ENCODE data around the gene ISCA1. TPM values are rescaled to one million over a fixed set of nuclear protein-coding genes. Genes with fewer than 3 reads are reported as not detected.

The ISCA1 gene
- total and polyA plus RNA-seq, 4 experiments from 2014 or later, result 34.6 to 83.6 (median 44.7) TPM

DNA sequence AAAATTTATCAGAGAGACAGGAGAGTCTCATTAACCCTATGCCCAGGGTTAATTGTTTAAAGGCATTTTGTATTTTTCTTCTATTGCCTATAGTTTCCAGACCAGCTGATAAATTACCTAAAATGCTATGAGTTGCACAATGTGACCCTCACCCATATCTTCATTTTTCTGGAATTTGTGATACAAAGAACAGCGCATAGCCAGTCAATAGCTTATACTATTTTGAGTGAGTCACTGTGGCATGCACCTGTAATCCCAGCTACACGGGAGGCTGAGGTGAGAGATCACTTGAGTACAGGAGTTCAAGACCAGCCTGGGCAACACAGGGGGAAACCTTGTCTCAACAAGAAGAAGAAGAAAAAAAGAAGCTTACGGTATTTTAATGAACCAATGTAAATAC lies 25.7 kb downstream of the ISCA1 start:
- Histone ChIP-seq H3K27me3 (ENCODE audit: insufficient read depth, low read length) (no peaks in the 10 kb centered on the region), H3K27ac (ENCODE audit: low read depth, low read length) (no peak overlapping the region), H3K4me1 (ENCODE audit: insufficient read depth, low read length) (no peaks in the 10 kb centered on the region), H3K9me3 (ENCODE audit: control insufficient read depth in 1 of 2, low read length in 2 of 2) (no peaks in the 10 kb centered on the region), H3K4me3 (ENCODE audit: low read length in 2 of 2) (no peak overlapping the region), H3K36me3 (ENCODE audit: insufficient read depth, low read length) (no peaks in the 10 kb centered on the region)
- H3K4me1 Mint-ChIP-seq, result no peaks in the 10 kb centered on the region
- H3K4me3 Mint-ChIP-seq, result no peak overlapping the region
- H3K9me3 Mint-ChIP-seq, result peaks cover 0 to 22% (median 13%) of the 10 kb centered on the region in 8 donors
- no peaks in the 10 kb centered on the region for H3K27me3 Mint-ChIP-seq
- no peak overlapping the region for H3K27ac Mint-ChIP-seq
- ChIA-PET CTCF (ENCODE audit: partially characterized antibody) (no interaction called here), POLR2A (ENCODE audit: partially characterized antibody) (no interaction called here)
- intact Hi-C loops (cut with micrococcal nuclease), result no loop called here
- DNase-seq, result no peak
- H3K36me3 Mint-ChIP-seq, result peaks cover 3 to 17% of the 10 kb centered on the region in 2 donors

DNA sequence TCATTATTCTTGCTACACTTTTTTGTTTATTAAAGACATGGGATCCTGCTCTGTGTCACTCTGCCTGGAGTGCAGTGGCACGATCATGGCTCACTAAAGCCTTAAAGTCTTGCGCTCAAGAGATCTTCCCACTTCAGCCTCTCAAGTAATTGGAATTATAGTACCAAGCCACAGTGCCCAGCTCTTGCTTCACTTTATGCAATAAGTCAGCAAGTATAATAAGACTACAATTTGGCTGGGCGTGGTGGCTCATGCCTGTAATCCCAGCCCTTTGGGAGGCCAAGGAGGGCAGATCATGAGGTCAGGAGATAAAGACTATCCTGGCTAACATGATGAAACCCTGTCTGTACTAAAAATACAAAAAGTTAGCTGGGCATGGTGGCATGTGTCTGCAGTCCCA lies 28.8 kb downstream of the ISCA1 start:
- DNase-seq, result no peak
- POLR2A ChIA-PET (ENCODE audit: partially characterized antibody), result no interaction called here

DNA sequence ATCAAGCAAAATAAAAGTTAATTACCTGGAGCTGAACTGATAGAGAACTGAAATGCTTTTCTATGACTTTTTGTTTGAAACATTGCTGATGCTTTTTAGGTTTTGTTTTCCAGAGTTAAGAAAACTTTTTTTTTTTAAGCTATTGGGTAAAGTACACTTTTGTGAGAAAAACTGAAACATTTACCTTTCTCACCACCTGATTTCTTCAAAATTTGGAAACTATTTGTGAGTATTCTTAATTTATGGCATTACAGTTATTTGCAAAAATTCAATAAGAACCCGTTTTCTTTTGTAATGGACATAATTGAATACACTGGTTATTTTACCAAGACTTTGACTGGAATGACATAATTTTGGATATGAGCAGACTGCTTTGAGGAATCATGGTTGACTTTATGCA lies 29.5 kb downstream of the ISCA1 start:
- Histone ChIP-seq H3K9me3 (ENCODE audit: control insufficient read depth in 1 of 2, low read length in 2 of 2) (no peaks in the 10 kb centered on the region), H3K4me1 (ENCODE audit: insufficient read depth, low read length) (no peaks in the 10 kb centered on the region), H3K27ac (ENCODE audit: low read depth, low read length) (no peak overlapping the region), H3K27me3 (ENCODE audit: insufficient read depth, low read length) (no peaks in the 10 kb centered on the region), H3K36me3 (ENCODE audit: insufficient read depth, low read length) (no peaks in the 10 kb centered on the region), H3K4me3 (ENCODE audit: low read length in 2 of 2) (no peak overlapping the region)
- intact Hi-C loops (cut with micrococcal nuclease), result no loop called here
- Mint-ChIP-seq H3K36me3 (peaks cover 1 to 5% of the 10 kb centered on the region in 2 donors), H3K4me3 (no peak overlapping the region), H3K27ac (no peak overlapping the region), H3K4me1 (no peaks in the 10 kb centered on the region), H3K27me3 (peaks cover 6% of the 10 kb centered on the region in 2 donors), H3K9me3 (peaks cover 0 to 26% (median 14%) of the 10 kb centered on the region in 8 donors)
- DNase-seq, result no peak
- POLR2A ChIA-PET (ENCODE audit: partially characterized antibody), result no interaction called here
- CTCF ChIA-PET (ENCODE audit: partially characterized antibody), result no interaction called here

More for the DNA sequence above, 28.8 kb downstream of the ISCA1 start:
- H3K4me3 ChIP-seq (ENCODE audit: low read length in 2 of 2), result no peak overlapping the region
- H3K4me3 Mint-ChIP-seq, result no peak overlapping the region
- peaks cover 1 to 5% of the 10 kb centered on the region in 2 donors for H3K36me3 Mint-ChIP-seq
- H3K4me1 Mint-ChIP-seq, result no peaks in the 10 kb centered on the region
- CTCF ChIA-PET (ENCODE audit: partially characterized antibody), result no interaction called here
- peaks cover 0 to 26% (median 14%) of the 10 kb centered on the region in 8 donors for H3K9me3 Mint-ChIP-seq
- no peaks in the 10 kb centered on the region for H3K36me3 ChIP-seq (ENCODE audit: insufficient read depth, low read length)
- H3K27me3 Mint-ChIP-seq, result peaks cover 6% of the 10 kb centered on the region in 2 donors
- H3K4me1 ChIP-seq (ENCODE audit: insufficient read depth, low read length), result no peaks in the 10 kb centered on the region
- no peaks in the 10 kb centered on the region for H3K27me3 ChIP-seq (ENCODE audit: insufficient read depth, low read length)
- no peaks in the 10 kb centered on the region for H3K9me3 ChIP-seq (ENCODE audit: control insufficient read depth in 1 of 2, low read length in 2 of 2)
- intact Hi-C loops (cut with micrococcal nuclease), result no loop called here
- no peak overlapping the region for H3K27ac ChIP-seq (ENCODE audit: low read depth, low read length)
- no peak overlapping the region for H3K27ac Mint-ChIP-seq

DNA sequence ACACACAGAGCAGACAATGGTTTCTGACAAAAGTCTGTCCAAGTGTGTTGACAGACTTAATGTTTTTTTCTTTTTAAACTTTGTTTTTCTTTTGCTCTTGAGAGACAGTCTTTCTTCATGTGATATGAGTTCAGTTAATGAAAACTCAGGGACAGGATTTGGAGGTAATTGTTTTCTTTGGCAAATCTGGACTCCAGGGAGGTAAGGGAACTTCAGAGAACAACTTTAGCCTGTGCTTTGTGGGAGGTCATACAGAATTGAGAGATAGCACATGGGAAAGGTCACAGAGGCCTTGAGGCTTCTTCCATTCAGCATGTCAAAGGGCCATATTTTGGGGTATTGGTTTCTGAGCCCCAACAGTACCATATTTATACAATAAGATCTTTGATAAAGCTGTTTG lies 32.2 kb downstream of the ISCA1 start:
- H3K27me3 Mint-ChIP-seq, result peaks cover 6 to 8% of the 10 kb centered on the region in 2 donors
- intact Hi-C loops (cut with micrococcal nuclease), result no loop called here
- CTCF ChIA-PET (ENCODE audit: partially characterized antibody), result no interaction called here

DNA sequence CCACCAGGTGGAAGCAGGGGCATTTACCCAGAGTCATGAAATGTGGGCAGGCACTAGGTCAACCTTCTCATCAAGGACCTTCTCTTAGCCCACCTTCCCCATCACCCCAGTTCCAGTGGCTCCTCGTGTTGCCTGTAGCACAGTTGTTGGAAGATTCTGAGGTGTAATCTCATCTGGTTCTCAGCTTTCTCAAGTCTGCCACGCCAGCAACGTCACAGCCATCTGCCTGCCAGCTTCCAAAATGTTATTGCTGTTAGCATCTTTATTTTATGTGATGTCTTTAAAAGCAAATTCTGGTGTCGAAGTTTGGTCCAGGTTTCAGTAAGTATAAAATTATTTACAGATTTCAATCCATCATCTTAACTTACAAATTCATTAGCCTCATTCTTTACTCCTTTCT lies 33.6 kb downstream of the ISCA1 start:
- ChIA-PET CTCF (ENCODE audit: partially characterized antibody) (no interaction called here), POLR2A (ENCODE audit: partially characterized antibody) (no interaction called here)
- H3K9me3 ChIP-seq (ENCODE audit: control insufficient read depth in 1 of 2, low read length in 2 of 2), result no peaks in the 10 kb centered on the region
- H3K27me3 Mint-ChIP-seq, result peaks cover 6 to 8% of the 10 kb centered on the region in 2 donors
- DNase-seq, result no peak
- no peak overlapping the region for H3K27ac ChIP-seq (ENCODE audit: low read depth, low read length)
- no peaks in the 10 kb centered on the region for H3K36me3 ChIP-seq (ENCODE audit: insufficient read depth, low read length)
- H3K4me1 ChIP-seq (ENCODE audit: insufficient read depth, low read length), result no peaks in the 10 kb centered on the region
- H3K27ac Mint-ChIP-seq, result no peak overlapping the region
- peaks cover 0 to 16% (median 10%) of the 10 kb centered on the region in 8 donors for H3K9me3 Mint-ChIP-seq
- H3K36me3 Mint-ChIP-seq, result no peaks in the 10 kb centered on the region
- H3K4me3 Mint-ChIP-seq, result no peak overlapping the region
- intact Hi-C loops (cut with micrococcal nuclease), result no loop called here
- H3K27me3 ChIP-seq (ENCODE audit: insufficient read depth, low read length), result no peaks in the 10 kb centered on the region
- H3K4me1 Mint-ChIP-seq, result peaks cover 0 to 2% (median 0%) of the 10 kb centered on the region in 4 donors
- H3K4me3 ChIP-seq (ENCODE audit: low read length in 2 of 2), result no peak overlapping the region

More for the DNA sequence above, 32.2 kb downstream of the ISCA1 start:
- Mint-ChIP-seq H3K36me3 (peaks cover 0 to 1% of the 10 kb centered on the region in 2 donors), H3K9me3 (peaks cover 0 to 25% (median 13%) of the 10 kb centered on the region in 8 donors), H3K4me3 (no peak overlapping the region), H3K27ac (no peak overlapping the region), H3K4me1 (peaks cover 0 to 2% (median 0%) of the 10 kb centered on the region in 4 donors)
- H3K27me3 ChIP-seq (ENCODE audit: insufficient read depth, low read length), result no peaks in the 10 kb centered on the region
- POLR2A ChIA-PET (ENCODE audit: partially characterized antibody), result no interaction called here
- no peak overlapping the region for H3K27ac ChIP-seq (ENCODE audit: low read depth, low read length)
- no peaks in the 10 kb centered on the region for H3K4me1 ChIP-seq (ENCODE audit: insufficient read depth, low read length)
- H3K4me3 ChIP-seq (ENCODE audit: low read length in 2 of 2), result no peak overlapping the region
- DNase-seq, result no peak
- no peaks in the 10 kb centered on the region for H3K36me3 ChIP-seq (ENCODE audit: insufficient read depth, low read length)
- no peaks in the 10 kb centered on the region for H3K9me3 ChIP-seq (ENCODE audit: control insufficient read depth in 1 of 2, low read length in 2 of 2)

DNA sequence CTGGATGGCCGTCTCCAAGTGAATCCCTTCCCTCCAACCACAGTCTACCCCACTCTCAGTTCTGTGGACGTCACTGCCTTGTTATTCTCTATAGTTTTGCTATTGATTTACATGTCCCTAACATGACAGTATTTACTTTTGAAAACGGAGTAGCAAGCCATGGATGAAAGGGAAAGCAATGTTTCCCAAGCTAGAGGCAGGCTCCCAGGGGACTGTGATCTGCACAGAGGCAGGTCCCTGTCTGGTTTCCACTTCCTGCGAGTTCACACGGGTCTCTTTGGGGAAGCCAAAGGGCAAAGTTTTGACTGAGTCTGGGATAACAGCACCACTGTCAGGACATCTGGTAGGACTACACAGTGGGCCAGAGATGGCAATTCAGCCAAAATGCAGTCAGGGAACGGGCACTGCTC lies 35.6 kb downstream of the ISCA1 start:
- intact Hi-C loops (cut with micrococcal nuclease), result no loop called here
- Histone ChIP-seq H3K4me1 (ENCODE audit: insufficient read depth, low read length) (no peaks in the 10 kb centered on the region), H3K27me3 (ENCODE audit: insufficient read depth, low read length) (no peaks in the 10 kb centered on the region), H3K27ac (ENCODE audit: low read depth, low read length) (no peak overlapping the region), H3K9me3 (ENCODE audit: control insufficient read depth in 1 of 2, low read length in 2 of 2) (no peaks in the 10 kb centered on the region), H3K36me3 (ENCODE audit: insufficient read depth, low read length) (no peaks in the 10 kb centered on the region), H3K4me3 (ENCODE audit: low read length in 2 of 2) (no peak overlapping the region)
- Mint-ChIP-seq H3K4me3 (no peak overlapping the region), H3K9me3 (peaks cover 0 to 5% (median 2%) of the 10 kb centered on the region in 8 donors), H3K27me3 (peaks cover 6 to 8% of the 10 kb centered on the region in 2 donors), H3K4me1 (peaks cover 0 to 2% (median 0%) of the 10 kb centered on the region in 4 donors), H3K36me3 (no peaks in the 10 kb centered on the region), H3K27ac (no peak overlapping the region)
- ChIA-PET CTCF (ENCODE audit: partially characterized antibody) (no interaction called here), POLR2A (ENCODE audit: partially characterized antibody) (no interaction called here)
- DNase-seq, result no peak

DNA sequence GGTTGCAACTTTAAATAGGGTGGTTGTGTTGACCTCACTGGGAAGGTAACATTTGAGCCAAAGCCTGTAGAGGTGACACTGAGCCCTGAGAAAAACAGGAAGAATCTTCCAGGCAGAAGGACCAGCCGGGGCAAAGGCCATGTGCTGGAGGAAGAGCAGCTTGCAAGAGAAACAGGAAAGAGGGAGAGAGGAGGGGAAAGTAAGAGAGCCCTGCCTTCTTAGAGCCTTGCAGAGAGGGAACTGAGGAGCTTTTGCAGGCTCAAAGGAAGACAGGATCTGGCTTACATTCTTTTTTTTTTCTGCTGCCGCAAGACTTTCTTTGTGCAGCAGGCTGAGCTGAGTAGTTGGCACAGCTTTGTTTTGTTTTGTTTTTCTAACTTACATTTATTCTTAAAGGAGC lies 40.3 kb downstream of the ISCA1 start:
- ChIA-PET CTCF (ENCODE audit: partially characterized antibody) (no interaction called here), POLR2A (ENCODE audit: partially characterized antibody) (no interaction called here)
- Histone ChIP-seq H3K9me3 (ENCODE audit: control insufficient read depth in 1 of 2, low read length in 2 of 2) (no peaks in the 10 kb centered on the region), H3K4me3 (ENCODE audit: low read length in 2 of 2) (no peak overlapping the region), H3K4me1 (ENCODE audit: insufficient read depth, low read length) (no peaks in the 10 kb centered on the region), H3K36me3 (ENCODE audit: insufficient read depth, low read length) (no peaks in the 10 kb centered on the region), H3K27ac (ENCODE audit: low read depth, low read length) (no peak overlapping the region), H3K27me3 (ENCODE audit: insufficient read depth, low read length) (no peaks in the 10 kb centered on the region)
- Mint-ChIP-seq H3K4me1 (peaks cover 0 to 2% (median 0%) of the 10 kb centered on the region in 4 donors), H3K4me3 (no peak overlapping the region), H3K27me3 (no peaks in the 10 kb centered on the region), H3K27ac (peak overlapping the region in 1 of 7 donors; percentile 4), H3K9me3 (peaks cover 0 to 2% (median 0%) of the 10 kb centered on the region in 8 donors), H3K36me3 (no peaks in the 10 kb centered on the region)
- intact Hi-C loops (cut with micrococcal nuclease), result no loop called here
- DNase-seq, result no peak

DNA sequence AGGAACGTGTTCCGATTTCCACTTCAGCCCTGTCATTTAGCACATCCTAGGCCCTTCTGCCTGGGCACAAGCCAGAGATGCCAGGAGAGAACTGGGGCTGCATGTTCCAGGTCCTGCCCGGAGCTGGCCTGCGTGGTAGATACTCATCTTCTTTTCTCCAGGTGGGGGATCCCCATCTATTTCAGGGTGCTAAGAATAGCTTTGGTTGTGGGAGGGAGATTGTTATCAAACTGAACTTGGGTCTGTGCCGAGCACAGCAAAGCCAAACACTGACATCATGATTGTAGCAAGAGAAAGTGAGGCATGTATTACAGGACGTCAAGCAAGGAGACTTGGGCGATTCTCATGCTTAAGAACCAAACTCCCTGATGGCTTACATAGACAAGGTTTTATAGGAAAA lies 41.1 kb downstream of the ISCA1 start:
- H3K9me3 ChIP-seq (ENCODE audit: control insufficient read depth in 1 of 2, low read length in 2 of 2), result no peaks in the 10 kb centered on the region
- intact Hi-C loops (cut with micrococcal nuclease), result no loop called here
- H3K27me3 ChIP-seq (ENCODE audit: insufficient read depth, low read length), result no peaks in the 10 kb centered on the region
- H3K4me1 ChIP-seq (ENCODE audit: insufficient read depth, low read length), result no peaks in the 10 kb centered on the region
- Mint-ChIP-seq H3K27me3 (no peaks in the 10 kb centered on the region), H3K4me1 (peaks cover 0 to 2% (median 0%) of the 10 kb centered on the region in 4 donors), H3K36me3 (no peaks in the 10 kb centered on the region), H3K27ac (no peak overlapping the region), H3K9me3 (peaks cover 0 to 2% (median 0%) of the 10 kb centered on the region in 8 donors), H3K4me3 (no peak overlapping the region)
- ChIA-PET POLR2A (ENCODE audit: partially characterized antibody) (no interaction called here), CTCF (ENCODE audit: partially characterized antibody) (interaction anchor here (0.7 kb wide), 1 partner anchor 129 kb away, joined by 3 read pairs; no protein-coding TSS in a partner anchor)
- no peak overlapping the region for H3K27ac ChIP-seq (ENCODE audit: low read depth, low read length)
- no peak overlapping the region for H3K4me3 ChIP-seq (ENCODE audit: low read length in 2 of 2)
- DNase-seq, result no peak
- H3K36me3 ChIP-seq (ENCODE audit: insufficient read depth, low read length), result no peaks in the 10 kb centered on the region
